Stimulated activated CD8-positive, alpha-beta memory T cell treated with anti-CD3 and anti-CD28 coated beads, Interleukin-7, amount 100 ng/mL, for 48 hours (primary cell): ENCODE results near the gene FKBP1A.

Experiments
- DNase-seq, 2 donors: peaks; one replicate each; pipeline ENCODE4 v3.0.0-alpha.2; 2020; ENCODE audit warnings: low read depth in 1 of 2; ENCODE audit errors: extremely low read depth in 1 of 2

Gene FKBP1A

DNA sequence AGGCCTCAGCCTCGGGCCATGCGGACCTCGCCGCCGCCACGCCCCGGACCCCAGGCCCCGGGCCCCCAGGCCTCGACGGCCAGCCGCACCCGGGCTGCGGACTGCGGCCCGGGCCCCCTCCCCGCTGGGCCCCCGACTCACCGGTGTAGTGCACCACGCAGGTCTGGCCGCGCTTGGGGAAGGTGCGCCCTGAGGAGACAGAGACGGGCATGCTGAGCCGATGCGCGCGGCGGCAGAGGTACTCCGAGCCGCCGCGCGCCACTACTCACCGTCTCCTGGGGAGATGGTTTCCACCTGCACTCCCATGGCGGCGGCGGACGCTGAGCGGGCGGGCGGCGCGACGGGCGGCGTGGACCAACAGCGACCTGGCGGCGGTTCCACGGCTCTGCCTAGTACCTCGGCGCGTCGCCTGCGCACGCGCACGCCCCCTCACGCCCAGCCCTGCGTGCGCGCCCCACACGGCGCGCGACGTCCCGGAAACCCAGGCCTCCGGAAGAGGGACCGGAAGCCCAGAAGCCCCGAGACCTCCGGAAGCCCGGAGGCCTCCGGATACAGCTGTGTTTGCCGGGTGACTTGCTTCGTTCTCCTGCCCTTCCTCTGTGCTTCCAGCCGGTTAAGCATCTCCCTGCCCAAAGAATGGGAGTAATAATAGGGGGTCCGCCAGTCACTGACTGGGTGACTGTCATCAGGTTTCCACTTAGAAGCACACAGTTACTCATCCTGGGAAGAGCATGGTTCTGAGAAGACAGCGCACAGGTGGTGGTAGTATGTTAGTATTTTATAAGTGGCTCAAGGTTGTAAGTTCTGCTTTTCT lies at the start of gene FKBP1A:
Gene FKBP1A (minus strand): TSS at position 362 of the 814 bp plus-strand sequence. CDS start 56 bp downstream, at position 306.
- DNase-seq: peak; percentile 77 to 88

DNA sequence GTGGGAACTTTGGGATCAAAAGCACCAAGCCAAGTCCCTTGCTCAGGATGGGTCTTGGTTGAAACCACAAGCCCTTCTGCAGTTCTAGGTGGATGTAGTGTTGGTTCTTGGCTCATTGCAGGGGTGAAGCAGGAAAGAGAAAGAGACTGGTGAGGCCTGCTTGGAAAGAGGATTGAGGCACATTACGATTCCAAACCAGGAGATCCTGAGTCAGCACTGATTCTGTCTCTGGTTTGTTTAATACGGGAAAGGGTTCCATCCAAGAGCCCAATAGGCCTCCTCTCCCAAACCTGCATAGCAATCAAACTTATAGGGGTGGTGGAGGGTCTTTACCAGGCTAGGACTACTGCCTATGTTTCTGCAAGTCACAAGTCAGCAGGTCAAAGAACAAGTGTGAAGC lies 49.5 kb upstream of the FKBP1A start:
- no peak for DNase-seq

DNA sequence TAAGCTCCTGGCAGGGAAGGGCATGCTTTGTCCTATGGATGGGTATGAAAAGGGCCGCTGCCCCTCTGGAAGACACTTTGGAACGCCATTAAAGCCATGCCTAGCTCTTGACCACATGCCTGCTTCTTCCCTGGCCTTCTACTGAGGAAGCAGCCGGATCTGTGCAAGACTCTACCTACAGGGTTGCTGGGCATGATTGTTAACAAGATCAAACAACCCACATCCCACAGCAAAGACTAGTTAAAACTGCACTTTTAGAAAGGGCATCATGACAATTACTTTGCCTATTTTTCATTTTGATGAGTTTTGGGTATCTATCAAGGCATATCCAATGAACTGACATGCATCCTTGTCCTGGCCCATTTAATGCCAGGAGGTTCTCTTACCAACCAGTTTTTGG lies 48.3 kb upstream of the FKBP1A start:
- DNase-seq: no peak

DNA sequence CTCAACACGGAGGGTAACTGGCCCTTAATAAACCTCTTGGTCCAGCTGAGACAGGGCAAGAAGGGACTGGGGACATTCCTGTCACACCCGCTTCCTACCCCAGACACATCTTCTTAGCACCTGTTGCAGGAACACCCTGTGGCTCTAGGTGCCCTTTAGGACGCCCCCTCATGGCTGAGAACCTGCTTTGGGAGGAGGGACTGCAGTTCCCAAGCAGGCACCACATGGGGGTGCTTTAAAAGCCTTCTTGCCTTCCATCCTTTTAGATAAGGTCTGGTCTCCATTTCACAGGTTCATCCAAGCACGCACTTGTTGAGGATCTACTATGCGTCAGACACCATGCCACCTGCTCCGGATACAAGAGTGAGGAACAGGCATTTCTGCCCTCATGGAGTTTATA lies 47.2 kb upstream of the FKBP1A start:
- DNase-seq: no peak

DNA sequence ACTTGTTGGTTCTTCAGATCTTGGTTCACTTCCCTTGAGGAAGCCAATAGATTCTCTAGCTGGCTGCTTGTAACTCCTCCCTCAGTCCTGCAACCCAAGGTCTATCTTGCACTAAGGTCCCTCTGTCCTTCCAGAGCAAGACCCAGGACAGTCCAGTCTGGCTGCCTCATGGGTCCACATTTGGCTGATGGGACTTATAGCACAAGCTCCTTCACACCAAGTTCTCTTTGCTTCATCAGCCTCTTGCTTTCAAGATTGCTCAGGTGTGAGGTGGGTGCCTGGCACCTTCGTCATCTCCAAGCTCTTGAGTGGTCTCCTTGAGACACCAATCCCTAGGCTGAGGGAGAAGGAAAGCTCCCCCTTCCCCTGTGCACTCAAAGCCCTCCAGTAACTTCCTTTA lies 45.5 kb upstream of the FKBP1A start:
- no peak for DNase-seq

DNA sequence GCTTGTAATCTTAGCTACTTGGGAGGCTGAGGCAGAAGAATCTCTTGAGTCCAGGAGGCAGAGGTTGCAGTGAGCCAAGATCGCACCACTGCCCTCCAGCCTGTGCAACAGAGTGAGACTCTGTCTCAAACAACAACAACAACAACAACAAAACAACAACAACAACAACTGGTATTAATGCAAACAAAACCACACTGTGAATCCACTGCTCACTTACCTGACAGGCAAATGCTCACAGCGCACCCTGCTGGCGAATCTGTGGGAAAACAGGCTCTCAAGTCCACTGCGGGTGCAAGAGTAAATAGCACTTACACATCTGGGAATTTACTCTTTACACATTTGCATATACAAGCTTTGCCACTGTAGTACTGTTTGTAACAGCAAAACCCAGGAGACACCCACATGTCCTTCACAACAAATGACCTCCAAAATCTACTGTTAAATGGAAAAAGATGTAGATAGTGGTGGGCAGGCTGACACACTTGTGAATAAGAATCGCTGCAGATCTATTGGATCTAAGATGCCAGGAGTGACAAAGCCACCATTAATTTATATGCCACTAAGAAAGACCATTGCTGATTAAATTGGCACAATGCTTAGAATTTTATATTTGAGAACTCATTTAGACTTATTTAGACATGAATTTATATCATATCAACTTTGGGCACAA lies 44.5 kb upstream of the FKBP1A start:
- peak; percentile 35 to 61 for DNase-seq

DNA sequence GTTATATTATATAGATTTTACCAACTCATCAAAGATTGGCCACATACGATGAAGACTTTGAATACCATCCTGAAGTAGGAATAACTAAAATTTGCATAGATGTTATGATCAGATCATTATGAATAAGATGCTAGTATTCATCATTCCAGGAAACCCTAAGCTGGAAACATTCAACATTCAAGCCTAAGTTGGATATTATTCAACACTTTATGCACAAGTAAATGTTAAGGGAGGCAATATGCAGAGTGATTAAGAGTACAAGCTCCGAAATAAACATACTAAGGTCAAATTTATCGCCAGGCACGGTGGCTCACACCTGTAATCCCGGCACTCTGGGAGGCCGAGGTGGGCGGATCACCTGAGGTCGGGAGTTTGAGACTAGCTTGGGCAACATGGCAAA lies 43.4 kb upstream of the FKBP1A start:
- no peak for DNase-seq

DNA sequence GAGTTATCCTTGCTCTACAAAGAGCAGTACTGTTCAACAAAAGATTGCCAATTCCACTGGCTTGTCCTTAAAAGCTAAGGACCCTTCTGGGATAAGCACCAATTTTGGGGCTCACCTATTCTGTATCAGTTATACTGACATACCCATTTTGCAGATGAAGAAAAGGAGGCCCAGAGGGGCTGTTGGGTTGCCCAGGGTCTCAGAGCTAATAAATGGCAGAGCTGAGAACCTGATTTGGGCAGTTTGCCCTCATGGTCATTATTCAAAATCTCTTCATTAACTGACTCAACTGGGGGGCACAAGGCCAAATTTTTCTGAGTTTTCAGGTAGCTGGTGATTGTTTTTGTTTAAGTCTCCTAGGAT lies 42.5 kb upstream of the FKBP1A start:
- no peak for DNase-seq

DNA sequence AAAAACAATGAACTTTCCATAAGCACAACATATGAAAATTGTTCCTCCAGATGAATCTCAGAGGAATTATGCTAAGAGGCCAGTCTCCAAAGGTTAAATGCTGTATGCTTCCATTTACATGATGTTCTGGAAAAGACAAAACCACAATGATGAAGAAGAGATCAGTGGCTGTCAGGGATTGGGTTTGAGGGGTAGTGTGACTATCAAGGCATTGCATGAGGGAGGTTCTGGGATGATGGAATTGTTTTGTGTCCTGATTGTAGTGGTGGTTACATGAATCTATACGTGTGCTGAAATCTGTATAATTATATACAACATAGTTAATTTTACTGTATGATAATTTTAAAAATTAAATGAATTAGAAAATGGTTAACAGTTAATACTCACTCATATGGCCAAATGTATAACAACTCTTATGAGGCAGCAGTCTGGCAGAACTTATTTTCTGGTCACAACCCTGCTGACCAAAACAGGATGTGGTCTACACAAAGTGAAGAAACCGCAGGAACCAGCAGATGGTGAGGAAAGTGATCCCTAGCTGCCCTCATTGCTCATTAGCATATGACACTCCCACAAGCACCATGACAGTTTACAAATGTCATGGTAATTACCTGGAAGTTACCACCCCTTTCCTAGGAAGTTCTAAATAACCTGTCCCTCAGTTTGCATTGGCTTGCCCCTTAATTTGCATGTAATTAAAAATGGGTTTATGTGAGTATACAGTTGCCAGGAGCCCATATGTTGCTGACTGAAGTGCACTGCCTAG lies 41.9 kb upstream of the FKBP1A start:
- peak; percentile 32 to 61 for DNase-seq

DNA sequence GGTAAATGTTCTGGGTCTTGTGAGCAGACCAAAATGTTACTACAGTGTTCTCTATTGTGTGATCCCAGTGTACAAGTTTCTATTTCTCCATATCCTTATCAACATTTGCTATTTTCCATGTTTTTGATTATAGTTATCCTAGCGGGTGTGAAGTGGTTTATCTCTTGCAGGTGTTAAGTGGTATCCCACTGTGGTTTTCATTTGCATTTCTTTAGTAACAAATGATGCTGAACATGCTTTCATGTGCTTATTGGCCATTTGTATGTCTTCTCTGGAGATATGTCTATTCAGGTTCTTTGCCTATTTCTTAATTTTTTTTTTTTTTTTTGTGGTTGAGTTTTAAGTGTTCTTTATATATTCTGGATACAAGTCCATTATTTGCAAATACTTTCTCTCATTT lies 38.3 kb upstream of the FKBP1A start:
- DNase-seq: no peak

DNA sequence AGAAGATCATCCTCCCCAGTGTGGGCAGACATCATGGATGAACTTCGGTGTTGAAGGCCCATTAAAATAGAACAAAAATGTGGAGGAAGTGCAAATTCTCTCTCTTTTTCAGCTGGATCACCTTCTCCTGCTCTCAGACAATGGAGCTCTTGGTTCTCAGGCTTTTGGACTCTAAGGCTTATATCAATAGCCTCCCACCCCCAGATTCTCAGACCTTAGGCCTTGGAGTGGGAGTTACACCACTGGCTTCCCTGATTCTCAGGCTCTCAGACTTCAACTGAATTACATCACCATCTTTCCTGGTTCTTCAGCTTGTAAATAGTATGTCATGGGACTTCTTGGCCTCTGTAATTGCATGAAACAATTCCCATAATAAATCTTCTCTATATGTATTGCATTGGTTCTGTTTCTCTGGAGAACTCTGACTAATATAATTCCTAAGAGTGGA lies 37.2 kb upstream of the FKBP1A start:
- no peak for DNase-seq

DNA sequence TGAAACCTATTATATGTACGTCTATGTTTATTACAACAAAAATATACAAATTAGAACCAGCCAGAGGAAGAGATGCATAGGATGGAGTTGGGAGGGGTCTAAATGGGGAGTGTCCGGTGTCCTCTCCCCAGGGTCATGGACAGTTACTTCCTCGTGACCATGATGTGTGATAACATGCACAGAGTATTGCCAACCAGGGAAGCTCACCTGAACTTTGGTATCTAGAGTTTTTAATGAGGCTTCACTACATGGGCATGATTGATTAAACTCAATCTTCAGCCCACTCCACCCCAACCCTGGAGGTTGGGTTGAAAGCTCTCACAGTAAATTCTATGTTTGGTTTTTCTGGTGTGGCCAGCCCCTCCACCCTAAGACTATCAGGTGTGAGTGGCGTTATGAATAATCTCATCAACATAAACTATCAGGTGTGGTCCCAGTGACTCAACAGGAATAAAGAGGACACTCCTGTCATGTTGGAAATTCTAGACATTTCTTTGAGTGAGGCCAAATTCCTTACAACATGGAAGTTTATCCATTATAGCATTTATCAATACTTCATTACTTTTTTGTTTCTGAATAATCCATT lies 36.4 kb upstream of the FKBP1A start:
- no peak for DNase-seq

DNA sequence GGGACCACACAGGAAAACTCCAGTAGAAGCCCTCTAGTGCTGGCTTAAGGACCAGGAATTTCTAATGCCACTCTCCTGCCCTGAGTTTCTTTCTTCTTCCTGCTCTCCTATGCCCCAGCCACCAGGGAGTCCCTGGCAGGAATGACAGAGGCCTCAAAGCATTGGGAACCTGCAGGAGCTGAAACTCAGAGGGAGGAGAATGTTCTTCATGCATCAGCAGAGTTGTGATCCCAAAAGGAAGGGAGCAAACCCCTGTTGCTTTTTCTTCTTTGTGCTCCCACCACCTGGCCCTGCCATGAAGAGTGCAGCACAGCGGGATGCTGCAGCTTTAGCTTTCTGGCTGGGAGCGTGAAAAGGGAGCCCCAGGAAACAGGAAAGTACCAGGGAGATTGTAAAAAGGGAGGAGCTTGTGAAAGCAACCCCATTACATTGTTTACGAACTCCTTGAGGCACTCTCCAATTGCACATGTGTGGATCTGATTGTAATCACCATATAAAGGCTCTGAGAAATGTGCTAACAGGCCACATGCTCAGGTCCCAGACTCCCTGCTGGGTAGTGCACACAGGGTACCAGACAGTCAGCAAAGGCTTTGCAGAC lies 34.7 kb upstream of the FKBP1A start:
- DNase-seq: no peak

DNA sequence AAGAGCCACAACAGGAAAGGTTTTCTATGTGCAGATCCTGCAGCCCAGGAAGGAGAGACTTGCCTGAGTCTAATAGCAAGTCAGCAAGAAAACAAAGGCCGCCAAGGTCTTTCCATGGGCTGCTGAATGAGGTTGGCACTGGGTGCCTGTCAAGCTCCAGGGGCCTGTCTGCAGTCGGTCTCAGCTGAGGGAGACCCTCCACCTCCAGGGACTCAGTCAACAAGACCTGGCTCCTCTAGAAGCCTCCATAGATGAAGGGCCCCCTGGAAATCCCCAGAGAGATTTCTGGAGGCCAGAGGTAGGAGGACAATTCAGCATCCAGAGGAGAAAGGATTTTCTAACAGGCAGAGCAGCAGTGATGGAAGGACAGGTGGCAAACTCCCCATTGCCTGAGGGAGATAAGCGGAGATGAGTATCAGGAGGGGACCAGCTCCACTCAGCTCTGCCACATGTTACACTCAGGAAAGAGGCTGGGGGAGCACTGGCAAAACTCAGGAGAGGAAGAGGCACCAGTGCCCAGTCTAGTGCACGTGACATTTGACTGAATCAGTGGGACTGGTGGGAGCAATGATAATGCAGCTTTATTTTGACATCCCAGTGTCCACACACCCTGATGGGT lies 33.5 kb upstream of the FKBP1A start:
- no peak for DNase-seq

DNA sequence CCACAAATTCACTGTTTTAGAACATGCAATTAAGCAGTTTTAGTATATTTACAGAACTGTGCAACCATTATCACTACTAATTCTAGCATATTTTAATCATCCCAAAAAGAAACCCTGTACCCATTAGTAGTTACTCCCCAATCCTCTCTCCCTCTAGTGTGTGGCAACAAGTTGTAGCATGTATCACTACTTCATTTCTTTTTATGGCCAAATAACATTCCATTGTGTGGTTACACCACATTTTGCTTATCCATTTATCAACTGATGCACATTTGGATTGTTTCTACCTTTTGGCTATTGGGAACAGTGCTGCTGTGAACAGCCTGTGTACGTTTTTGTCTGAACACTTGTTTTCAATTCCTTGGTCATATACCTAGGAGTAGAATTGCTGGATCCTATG lies 31.5 kb upstream of the FKBP1A start:
- no peak for DNase-seq

DNA sequence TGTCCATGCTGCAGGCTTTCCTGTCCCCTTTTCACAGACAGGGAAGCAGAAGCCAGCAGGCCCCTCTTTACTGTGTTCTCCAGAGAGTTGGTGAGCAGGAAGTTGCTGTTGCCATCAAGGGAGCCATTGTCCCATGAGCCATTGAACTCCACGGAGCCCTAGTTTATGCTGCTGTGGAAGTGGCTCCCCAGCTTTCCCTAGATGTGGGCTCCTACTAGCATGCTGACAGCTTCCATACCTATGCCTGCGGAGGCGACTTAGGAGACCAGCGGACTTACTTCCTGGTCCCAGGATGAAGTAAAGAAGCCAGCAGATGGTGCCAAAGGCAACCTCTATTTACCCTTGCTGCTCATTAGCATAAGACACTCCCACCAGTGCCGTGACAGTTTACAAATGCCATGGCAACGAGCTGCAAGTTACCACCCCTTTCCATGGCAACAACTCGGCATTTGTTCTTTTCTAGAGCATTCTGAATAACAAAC lies 30.8 kb upstream of the FKBP1A start:
- peak in 1 of 2 donors; percentile 11 for DNase-seq

DNA sequence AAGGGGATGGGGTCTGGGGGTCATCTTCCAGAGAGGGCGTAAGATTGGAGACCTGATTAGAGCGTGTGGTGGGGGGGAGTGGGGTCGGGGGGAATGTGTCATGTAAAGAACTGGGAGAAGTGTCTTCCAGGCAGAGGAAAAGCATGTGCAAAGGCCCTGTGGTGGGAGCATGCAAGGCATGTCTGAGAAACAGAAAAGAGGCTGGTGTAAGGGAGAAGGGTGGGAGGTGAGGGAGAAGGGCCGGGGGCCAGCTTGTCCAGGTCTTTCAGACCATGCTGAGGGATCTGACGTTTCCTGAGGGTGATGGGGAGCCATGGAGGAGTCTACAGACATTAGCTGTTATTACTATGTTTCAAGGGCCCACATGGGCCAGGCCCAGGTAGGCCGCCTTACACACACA lies 30.4 kb upstream of the FKBP1A start:
- DNase-seq: no peak

DNA sequence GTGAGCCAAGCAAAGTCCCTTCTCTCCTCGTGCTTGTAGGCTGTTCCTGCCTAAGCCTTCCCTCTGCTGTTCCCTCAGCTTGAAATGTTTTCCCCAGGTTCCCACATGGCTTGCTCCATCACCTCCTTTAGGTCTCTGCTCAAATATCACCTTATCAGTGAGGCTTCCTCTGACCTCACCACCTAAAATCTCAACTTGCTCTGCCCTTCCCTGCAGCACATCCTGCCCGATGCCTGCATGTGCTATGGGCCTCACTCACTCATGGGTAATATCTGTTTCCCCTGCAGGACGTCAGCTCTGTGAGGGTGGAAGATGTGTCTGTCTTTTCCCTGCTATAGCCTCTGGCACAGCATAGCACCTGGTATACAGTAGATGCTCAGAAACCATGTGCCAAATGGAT lies 29.9 kb upstream of the FKBP1A start:
- DNase-seq: no peak

DNA sequence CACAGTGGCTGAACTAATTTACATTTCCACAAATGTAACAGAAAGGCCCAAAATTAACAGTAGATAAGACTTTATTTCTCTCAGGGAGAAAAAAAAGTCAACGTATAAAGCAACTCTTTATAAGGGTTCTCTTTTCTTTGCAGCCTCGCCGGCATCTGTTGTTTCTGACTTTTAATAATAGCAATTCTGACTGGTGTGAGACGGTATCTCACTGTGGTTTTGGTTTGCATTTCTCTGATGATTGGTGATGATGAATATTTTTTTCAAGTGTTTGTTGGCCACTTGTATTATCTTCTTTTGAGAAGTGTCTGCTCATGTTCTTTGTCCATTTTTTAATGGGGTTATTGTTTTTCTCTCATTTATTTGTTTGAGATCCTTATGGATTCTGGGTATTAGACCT lies 27.2 kb upstream of the FKBP1A start:
- DNase-seq: no peak

DNA sequence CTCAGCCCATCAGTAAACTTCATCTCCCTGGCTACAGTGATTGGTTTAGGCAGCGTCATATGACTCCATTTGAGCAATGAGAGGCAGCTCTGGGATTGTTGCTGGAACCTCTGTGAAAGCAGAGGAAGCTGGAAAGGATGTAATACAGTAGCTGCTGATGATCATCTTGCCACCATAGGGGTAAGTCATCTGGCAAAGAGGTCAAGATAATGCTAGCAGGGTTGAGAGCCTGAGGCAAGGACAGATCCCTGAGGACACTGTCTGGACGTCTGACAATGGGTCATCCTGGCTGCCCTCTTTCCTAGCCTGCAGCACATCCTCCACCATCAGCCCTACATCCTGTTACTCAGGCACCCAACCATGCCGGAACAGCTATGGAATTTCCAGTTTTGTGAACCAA lies 25.5 kb upstream of the FKBP1A start:
- DNase-seq: no peak
